ENCODE results near the gene MAMDC4.

DNA sequence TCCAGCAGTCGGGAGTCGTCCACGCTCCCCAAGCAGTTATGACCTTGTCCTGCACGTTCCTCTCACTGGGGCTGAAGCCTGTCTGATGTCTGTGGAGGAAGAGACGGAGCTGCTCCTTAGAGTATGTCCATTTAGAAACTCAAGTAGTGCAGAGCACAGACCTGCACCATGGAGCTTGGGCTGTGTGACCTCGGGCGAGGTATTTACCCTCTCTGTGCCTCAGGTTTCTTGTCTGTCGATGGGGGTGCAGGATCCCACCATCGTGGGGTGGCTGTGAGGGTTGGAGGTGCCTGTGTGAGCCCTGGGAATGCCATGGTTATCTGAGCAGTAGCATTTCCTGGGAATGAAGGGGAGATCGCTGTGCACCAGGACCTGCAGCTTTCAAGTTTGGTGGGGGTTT lies 48.4 kb downstream of the MAMDC4 start:
- TF ChIP-seq CREB1 (IDR thresholded peaks at IDR 0.05) (no peak), CTCF (IDR thresholded peaks at IDR 0.05; ENCODE audit: control extremely low read depth in 1 of 3, insufficient read depth in 1 of 3, low read depth in 1 of 3, low read length in 3 of 3) (no peak), POLR2A (IDR thresholded peaks at IDR 0.05; ENCODE audit: control extremely low read depth in 1 of 2, low read depth in 2 of 2, low read length in 2 of 2) (no peak), YY1 (IDR thresholded peaks at IDR 0.05; ENCODE audit: low read depth, low read length) (no peak), EZH2 (IDR thresholded peaks at IDR 0.05; ENCODE audit: low read depth, low read length, severe bottlenecking) (no peak), BACH1 (IDR thresholded peaks at IDR 0.05; ENCODE audit: low read length) (no peak)

Data from H1 (cell line).